OCI-LY1 (cell line): Measurements from ENCODE around the gene DHRSX.

ENCODE experiments used
- CTCF ChIP-seq: fragments of 200-600 bp; sonication (generic), shearing (Covaris generic); IDR thresholded peaks from 2 replicates; pipeline ENCODE4 v1.5.1; 2017; ENCODE audit warnings: mild to moderate bottlenecking, antibody characterized with exemption, low read length, moderate library complexity, mixed read lengths
- EZH2 ChIP-seq: fragments of 200-600 bp; sonication (generic), shearing (Covaris generic); IDR thresholded peaks from 2 replicates; pipeline ENCODE4 v1.8.0; 2017; ENCODE audit warnings: borderline replicate concordance, mixed run types, mild to moderate bottlenecking, antibody characterized with exemption, low read length, moderate library complexity, mixed read lengths

- TF ChIP-seq CTCF (no peak), EZH2 (no peak)
Measured at GRCh38 chrX:2451501-2452316, 49.1 kb downstream of the DHRSX start.
